ENCODE results near the gene AGXT.

- TF ChIP-seq CTCF (IDR thresholded peaks at IDR 0.05; ENCODE audit: low read depth, low read length, missing input control) (no peak), GABPA (IDR thresholded peaks at IDR 0.05 in 1 of 2, conservative IDR thresholded peaks at IDR 0.05 in 1 of 2) (no peak), HNF4G (IDR thresholded peaks at IDR 0.05) (no peak)
- TF ChIP-seq, protein P1, sequence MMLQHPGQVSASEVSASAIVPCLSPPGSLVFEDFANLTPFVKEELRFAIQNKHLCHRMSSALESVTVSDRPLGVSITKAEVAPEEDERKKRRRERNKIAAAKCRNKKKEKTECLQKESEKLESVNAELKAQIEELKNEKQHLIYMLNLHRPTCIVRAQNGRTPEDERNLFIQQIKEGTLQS (IDR thresholded peaks at IDR 0.05), result no peak
Observed at GRCh38 chr2:240869956-240870875, 1.6 kb downstream of the AGXT start.
